Breast epithelium (tissue), 3 donors: ENCODE results near the gene MAP3K8.

Source experiments
- CTCF ChIP-seq, 3 donors: fragments of 450-650 bp; IDR thresholded peaks; one replicate each; pipeline ENCODE4 v1.5.1; 2016 to 2017; ENCODE audit warnings: antibody characterized with exemption in 3 of 3, mild to moderate bottlenecking in 3 of 3, moderate library complexity in 3 of 3
- POLR2AphosphoS5 ChIP-seq, 3 donors: sonication (generic); formaldehyde crosslinking; IDR thresholded peaks; one replicate each; pipeline ENCODE4 v1.6.1; 2017; ENCODE audit warnings: antibody characterized with exemption in 3 of 3

- TF ChIP-seq CTCF (IDR thresholded peaks at IDR 0.05) = no peak
- TF ChIP-seq POLR2AphosphoS5 (IDR thresholded peaks at IDR 0.05) = no peak
Measured at GRCh38 chr10:30436191-30436611, 2.2 kb downstream of the MAP3K8 start.
